ENCODE measurements around the gene PARP14.

PARP14 gene

GRCh38 chr3:122774564-122774963 lies 93.9 kb downstream of the PARP14 start (continued):
- no peak for TF ChIP-seq PRDM10 (tag by site-specific recombination; IDR thresholded peaks at IDR 0.05)
- no peak for TF ChIP-seq ZNF140 (tag by site-specific recombination; IDR thresholded peaks at IDR 0.05)

GRCh38 chr3:122776675-122777468 lies 96.2 kb downstream of the PARP14 start:
- no peak overlapping the region for H3K4me3 ChIP-seq (ENCODE audit: low read depth, low read length)
- ChIA-PET POLR2A (no interaction called here), CTCF (no interaction called here)
- no peak overlapping the region for H3K27ac ChIP-seq (ENCODE audit: extremely low read depth, low read depth, low read length)
- H3K36me3 ChIP-seq (ENCODE audit: control insufficient read depth in 2 of 2, insufficient read depth in 1 of 2, low read length in 2 of 2): peaks cover 0 to 5% of the 10 kb centered on the region in 2 experiments; a peak in 1 of 3 replicates
- H3K9me3 ChIP-seq (ENCODE audit: control insufficient read depth, insufficient read depth, low read depth, low read length): no peaks in the 10 kb centered on the region
- no peaks in the 10 kb centered on the region for H3K4me1 ChIP-seq (ENCODE audit: control insufficient read depth, insufficient read depth, low read length)
- TF ChIP-seq, protein P1, sequence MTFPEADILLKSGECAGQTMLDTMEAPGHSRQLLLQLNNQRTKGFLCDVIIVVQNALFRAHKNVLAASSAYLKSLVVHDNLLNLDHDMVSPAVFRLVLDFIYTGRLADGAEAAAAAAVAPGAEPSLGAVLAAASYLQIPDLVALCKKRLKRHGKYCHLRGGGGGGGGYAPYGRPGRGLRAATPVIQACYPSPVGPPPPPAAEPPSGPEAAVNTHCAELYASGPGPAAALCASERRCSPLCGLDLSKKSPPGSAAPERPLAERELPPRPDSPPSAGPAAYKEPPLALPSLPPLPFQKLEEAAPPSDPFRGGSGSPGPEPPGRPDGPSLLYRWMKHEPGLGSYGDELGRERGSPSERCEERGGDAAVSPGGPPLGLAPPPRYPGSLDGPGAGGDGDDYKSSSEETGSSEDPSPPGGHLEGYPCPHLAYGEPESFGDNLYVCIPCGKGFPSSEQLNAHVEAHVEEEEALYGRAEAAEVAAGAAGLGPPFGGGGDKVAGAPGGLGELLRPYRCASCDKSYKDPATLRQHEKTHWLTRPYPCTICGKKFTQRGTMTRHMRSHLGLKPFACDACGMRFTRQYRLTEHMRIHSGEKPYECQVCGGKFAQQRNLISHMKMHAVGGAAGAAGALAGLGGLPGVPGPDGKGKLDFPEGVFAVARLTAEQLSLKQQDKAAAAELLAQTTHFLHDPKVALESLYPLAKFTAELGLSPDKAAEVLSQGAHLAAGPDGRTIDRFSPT (tag by site-specific recombination; IDR thresholded peaks at IDR 0.05): no peak
- TF ChIP-seq ZBTB17 (tag by site-specific recombination; IDR thresholded peaks at IDR 0.05) (no peak), MYNN (tag by site-specific recombination; IDR thresholded peaks at IDR 0.05; ENCODE audit: borderline replicate concordance) (no peak), FEZF1 (tag by site-specific recombination; IDR thresholded peaks at IDR 0.05) (0 out of 2 replicates have a peak, but pooled peaks have one; percentile 15), REST (tag by site-specific recombination; IDR thresholded peaks at IDR 0.05) (no peak)

GRCh38 chr3:122777563-122777962 lies 96.9 kb downstream of the PARP14 start:
- Histone ChIP-seq H3K27ac (ENCODE audit: extremely low read depth, low read depth, low read length) (no peak overlapping the region), H3K9me3 (ENCODE audit: control insufficient read depth, insufficient read depth, low read depth, low read length) (no peaks in the 10 kb centered on the region), H3K36me3 (ENCODE audit: control insufficient read depth in 2 of 2, insufficient read depth in 1 of 2, low read length in 2 of 2) (peaks cover 0 to 5% of the 10 kb centered on the region in 2 experiments; a peak in 1 of 3 replicates), H3K4me3 (ENCODE audit: low read depth, low read length) (no peak overlapping the region), H3K4me1 (ENCODE audit: control insufficient read depth, insufficient read depth, low read length) (no peaks in the 10 kb centered on the region)
- POLR2A ChIA-PET: no interaction called here
- CTCF ChIA-PET: no interaction called here
- TF ChIP-seq ZNF658 (tag by site-specific recombination; IDR thresholded peaks at IDR 0.05) (no peak), ZFHX2 (tag by site-specific recombination; conservative IDR thresholded peaks at IDR 0.05) (no peak), ZNF747 (tag by site-specific recombination; IDR thresholded peaks at IDR 0.05) (no peak), CTCF (tag by site-specific recombination; IDR thresholded peaks at IDR 0.05) (no peak), ZNF623 (tag by site-specific recombination; IDR thresholded peaks at IDR 0.05) (no peak), ZNF664 (tag by site-specific recombination; IDR thresholded peaks at IDR 0.05) (no peak), ZNF26 (tag by site-specific recombination; IDR thresholded peaks at IDR 0.05) (no peak), ZNF16 (tag by site-specific recombination; IDR thresholded peaks at IDR 0.05; ENCODE audit: low read depth) (no peak), ZNF449 (tag by site-specific recombination; IDR thresholded peaks at IDR 0.05) (no peak)
